ENCODE data around the gene B3GALT2.

The B3GALT2 gene

GRCh38 chr1:193185211-193185610 is 1.2 kb downstream of the B3GALT2 start:
- TF ChIP-seq GABPA (IDR thresholded peaks at IDR 0.05; ENCODE audit: low read depth), result no peak
- no peak for TF ChIP-seq CTCF (IDR thresholded peaks at IDR 0.05; ENCODE audit: insufficient read depth, low read length)
- TF ChIP-seq POLR2AphosphoS5 (IDR thresholded peaks at IDR 0.05; ENCODE audit: low read depth), result no peak
- TF ChIP-seq REST (IDR thresholded peaks at IDR 0.05; ENCODE audit: insufficient replicate concordance, low read depth), result no peak
- TF ChIP-seq SPI1 (IDR thresholded peaks at IDR 0.05; ENCODE audit: borderline replicate concordance, low read depth), result no peak
- H3K4me3 ChIP-seq (replicated peaks; ENCODE audit: insufficient read depth, low read length), result no peak overlapping the region

GRCh38 chr1:193184776-193185175 is 1.6 kb downstream of the B3GALT2 start:
- Histone ChIP-seq H3K27ac (replicated peaks) (no peak overlapping the region), H3K4me3 (replicated peaks; ENCODE audit: insufficient read depth, low read length) (no peak overlapping the region), H3K27me3 (ENCODE audit: insufficient read depth, poor library complexity, severe bottlenecking) (no peaks in the 10 kb centered on the region)
- DNase-seq (ENCODE audit: low read depth in 1 of 2, low spot score in 1 of 2), result no peak
- TF ChIP-seq REST (IDR thresholded peaks at IDR 0.05; ENCODE audit: insufficient replicate concordance, low read depth), result no peak
- no peak for TF ChIP-seq POLR2AphosphoS5 (IDR thresholded peaks at IDR 0.05; ENCODE audit: low read depth)
- no peak for TF ChIP-seq SPI1 (IDR thresholded peaks at IDR 0.05; ENCODE audit: borderline replicate concordance, low read depth)
- TF ChIP-seq CTCF (IDR thresholded peaks at IDR 0.05; ENCODE audit: insufficient read depth, low read length), result no peak
- no peak for TF ChIP-seq GABPA (IDR thresholded peaks at IDR 0.05; ENCODE audit: low read depth)

More at GRCh38 chr1:193185211-193185610, 1.2 kb downstream of the B3GALT2 start:
- H3K27me3 ChIP-seq (ENCODE audit: insufficient read depth, poor library complexity, severe bottlenecking), result no peaks in the 10 kb centered on the region
- no peak overlapping the region for H3K27ac ChIP-seq (replicated peaks)
- DNase-seq (ENCODE audit: low read depth in 1 of 2, low spot score in 1 of 2), result no peak

GRCh38 chr1:193183019-193183627 is 3.3 kb downstream of the B3GALT2 start:
- Histone ChIP-seq H3K4me3 (replicated peaks; ENCODE audit: insufficient read depth, low read length) (no peak overlapping the region), H3K27me3 (ENCODE audit: insufficient read depth, poor library complexity, severe bottlenecking) (no peaks in the 10 kb centered on the region), H3K27ac (replicated peaks) (no peak overlapping the region)
- peak in 1 of 2 experiments; percentile 14 for DNase-seq (ENCODE audit: low read depth in 1 of 2, low spot score in 1 of 2)
- TF ChIP-seq REST (IDR thresholded peaks at IDR 0.05; ENCODE audit: insufficient replicate concordance, low read depth) (no peak), POLR2AphosphoS5 (IDR thresholded peaks at IDR 0.05; ENCODE audit: low read depth) (no peak), SPI1 (IDR thresholded peaks at IDR 0.05; ENCODE audit: borderline replicate concordance, low read depth) (no peak), GABPA (IDR thresholded peaks at IDR 0.05; ENCODE audit: low read depth) (no peak), CTCF (IDR thresholded peaks at IDR 0.05; ENCODE audit: insufficient read depth, low read length) (peak; percentile 66)

Measured in HL-60 (cell line).